ENCODE data around the gene BMP7.

The BMP7 gene

GRCh38 chr20:57131601-57132391, 134.6 kb downstream of the BMP7 start:
- in situ Hi-C loops (cut with MboI; ENCODE audit: low sequenced_read_pairs) = no loop called here

DNA sequence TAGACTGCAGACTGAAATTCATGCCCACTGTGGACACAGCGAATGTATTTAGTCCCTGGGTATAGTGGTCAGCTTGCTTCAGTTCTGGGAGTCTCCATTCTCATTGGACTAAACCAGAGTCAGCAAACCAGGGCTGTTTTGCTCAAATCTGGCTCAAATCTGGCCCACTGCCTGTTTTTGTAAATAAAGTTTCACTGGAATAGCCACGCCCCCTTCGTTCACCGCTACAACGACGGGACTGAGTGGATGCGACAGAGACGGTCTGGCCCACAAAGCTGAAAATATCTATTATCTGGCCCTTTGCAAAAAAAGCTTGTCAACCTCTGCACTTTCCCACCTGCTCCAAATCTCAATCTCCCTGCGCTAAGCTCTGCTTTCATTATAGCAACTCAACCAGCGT, 135.4 kb downstream of the BMP7 start:
- in situ Hi-C loops (cut with MboI; ENCODE audit: low sequenced_read_pairs) = no loop called here

- in situ Hi-C loops (cut with MboI; ENCODE audit: low sequenced_read_pairs) = no loop called here
Measured at GRCh38 chr20:57130160-57130772, 136.2 kb downstream of the BMP7 start.

DNA sequence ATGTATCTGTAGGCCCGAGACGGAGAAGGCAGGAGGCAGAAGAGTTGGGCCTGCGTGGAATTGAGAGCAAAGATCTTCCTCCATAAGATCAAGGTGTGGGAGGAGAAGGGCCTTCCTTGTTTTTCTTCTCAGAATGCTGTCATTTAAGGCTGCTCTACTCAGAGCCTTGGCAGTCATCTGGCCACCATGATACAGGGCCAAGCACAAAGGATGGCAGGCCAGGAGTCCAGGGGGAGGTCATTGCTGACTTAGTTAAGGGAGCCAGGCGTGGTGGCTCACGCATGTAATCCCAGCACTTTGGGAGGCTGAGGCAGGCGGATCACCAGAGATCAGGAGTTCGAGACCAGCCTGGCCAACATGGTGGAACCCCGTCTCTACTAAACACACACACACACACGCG, 137.1 kb downstream of the BMP7 start:
- in situ Hi-C loops (cut with MboI; ENCODE audit: low sequenced_read_pairs) = no loop called here

DNA sequence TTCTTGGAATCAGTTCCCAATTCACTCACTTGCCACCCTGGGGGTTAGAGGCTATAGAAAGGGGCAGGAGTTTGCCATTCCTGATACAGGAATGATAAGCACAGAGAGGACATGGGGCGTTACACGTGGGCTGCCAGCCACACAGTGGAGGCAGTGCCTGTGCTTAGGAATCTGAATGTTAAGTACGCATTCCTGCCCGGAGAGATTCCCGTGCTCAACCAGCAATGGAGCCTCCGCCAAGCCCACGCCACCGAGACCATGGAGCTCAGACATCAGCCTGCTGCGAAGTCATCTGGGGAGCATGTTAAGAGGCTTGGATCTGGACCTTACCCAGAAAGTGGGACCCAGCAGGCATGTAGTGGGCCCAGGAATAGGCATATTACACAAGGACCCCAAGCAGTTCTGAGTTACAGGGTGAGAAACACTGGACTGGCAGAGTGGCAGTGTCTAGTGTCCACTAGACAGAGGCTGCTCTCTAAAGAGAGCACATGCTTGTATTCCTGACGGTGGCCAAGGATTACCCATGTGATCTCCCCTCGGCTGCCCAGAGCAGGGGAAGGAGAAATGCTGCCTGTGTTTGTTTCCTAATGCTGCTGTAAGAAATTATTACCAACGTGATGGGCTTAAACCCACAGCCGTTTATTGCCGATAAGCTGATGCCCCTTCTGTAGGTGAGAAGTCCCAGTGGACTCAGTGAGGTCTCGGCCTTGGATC, 138.2 kb downstream of the BMP7 start:
- in situ Hi-C loops (cut with MboI; ENCODE audit: low sequenced_read_pairs) = no loop called here

DNA sequence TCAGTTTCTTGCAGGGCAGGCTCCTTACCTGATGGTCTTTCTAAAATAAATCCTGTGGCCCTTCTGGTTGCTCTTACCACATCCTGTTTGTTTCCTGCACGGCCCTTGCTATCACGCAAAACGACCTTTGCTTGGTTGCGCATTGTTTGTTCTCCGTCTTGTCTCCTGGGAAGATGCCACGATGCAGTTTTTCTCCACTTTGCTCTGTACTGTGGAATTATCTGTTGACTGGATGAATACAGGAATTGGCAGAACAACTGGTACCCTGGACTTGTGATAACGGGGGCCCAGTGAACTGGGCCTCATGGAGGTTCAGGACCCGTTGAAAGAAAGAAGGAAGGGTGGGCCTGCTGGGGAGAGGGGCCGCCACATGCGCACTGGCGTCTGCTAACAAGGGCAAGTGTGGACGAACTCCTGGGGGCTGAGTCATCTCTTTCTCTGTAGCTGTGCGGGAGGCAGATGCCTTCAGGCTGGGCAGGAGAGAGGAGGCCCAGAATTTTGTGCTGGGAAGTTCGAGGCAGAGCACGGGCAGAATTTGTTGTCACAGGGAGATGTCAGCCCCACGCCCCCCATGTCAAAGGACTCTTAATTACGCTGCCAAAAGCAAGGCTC, 139.9 kb downstream of the BMP7 start:
- in situ Hi-C loops (cut with MboI; ENCODE audit: low sequenced_read_pairs) = no loop called here

- in situ Hi-C loops (cut with MboI; ENCODE audit: low sequenced_read_pairs) = no loop called here
Measured at GRCh38 chr20:57124800-57125517, 141.5 kb downstream of the BMP7 start.

- in situ Hi-C loops (cut with MboI; ENCODE audit: low sequenced_read_pairs) = no loop called here
Measured at GRCh38 chr20:57124366-57124765, 142.1 kb downstream of the BMP7 start.

GRCh38 chr20:57123504-57123903, 142.9 kb downstream of the BMP7 start:
- in situ Hi-C loops (cut with MboI; ENCODE audit: low sequenced_read_pairs) = no loop called here

- in situ Hi-C loops (cut with MboI; ENCODE audit: low sequenced_read_pairs) = no loop called here
Measured at GRCh38 chr20:57122536-57123489, 143.6 kb downstream of the BMP7 start.

- in situ Hi-C loops (cut with MboI; ENCODE audit: low sequenced_read_pairs) = no loop called here
Measured at GRCh38 chr20:57118964-57119363, 147.5 kb downstream of the BMP7 start.

All from HL-60/S4 treated with phorbol 12-myristate 13-acetate at 8.2 ng/mL for 4 days and 3 days (cell line).